ENCODE results near the gene GPR15.

GPR15 gene

DNA sequence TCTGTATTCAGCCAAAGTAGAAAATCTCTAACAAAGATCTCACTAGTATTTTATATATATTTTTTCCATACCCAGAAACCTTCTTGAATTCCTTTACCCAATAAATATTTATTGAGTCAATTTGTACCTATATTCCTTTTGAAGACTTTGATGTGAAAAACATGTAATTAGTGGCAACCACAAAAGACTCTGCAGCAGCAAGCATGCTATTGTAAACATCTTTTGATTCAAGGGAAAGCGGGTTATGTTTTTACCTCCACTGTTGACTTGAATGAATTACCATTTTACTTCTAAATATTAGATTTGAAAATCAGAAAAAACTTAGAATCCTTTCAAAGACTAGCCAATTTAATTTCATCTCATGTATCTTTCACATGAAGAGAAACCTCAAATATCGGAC lies 2.4 kb downstream of the GPR15 start:
- WGBS, 2 donors (ENCODE audit: extremely low coverage in 2 of 2, insufficient read length in 2 of 2, insufficient replicate concordance in 1 of 2) = no CpG with 5 or more reads among the region's 2 CpGs
- H3K4me2 ChIP-seq (ENCODE audit: insufficient read depth, low read length, poor library complexity, severe bottlenecking) = no peak overlapping the region
- DNase-seq (ENCODE audit: low spot score) = no peak
- H2BK15ac ChIP-seq (ENCODE audit: low read length) = no peak overlapping the region
- no peak overlapping the region for H2AFZ ChIP-seq (ENCODE audit: low read length)
- no peaks in the 10 kb centered on the region for H3K79me1 ChIP-seq (ENCODE audit: low read depth, low read length)
- no peak overlapping the region for H2AK5ac ChIP-seq (ENCODE audit: low read depth, low read length)
- H3K9me3 ChIP-seq (replicated peaks in 1 of 2; ENCODE audit: control insufficient read depth in 2 of 2, insufficient read depth in 1 of 2, low read depth in 1 of 2, low read length in 2 of 2) = no peaks in the 10 kb centered on the region
- H3K14ac ChIP-seq (ENCODE audit: low read length) = no peak overlapping the region
- no peak overlapping the region for H2BK5ac ChIP-seq (ENCODE audit: low read length)
- H2BK12ac ChIP-seq (ENCODE audit: low read length) = no peak overlapping the region
- no peak overlapping the region for H2BK120ac ChIP-seq (ENCODE audit: low read depth, low read length)
- H3K36me3 ChIP-seq (replicated peaks in 1 of 2; ENCODE audit: control insufficient read depth in 2 of 2, insufficient read depth in 2 of 2, low read length in 2 of 2) = no peaks in the 10 kb centered on the region
- H3K27me3 ChIP-seq (ENCODE audit: control insufficient read depth in 3 of 3, insufficient read depth in 3 of 3, low read depth in 1 of 3, low read length in 3 of 3) = peaks cover 0 to 7% (median 4%) of the 10 kb centered on the region in 3 experiments
- peaks cover 0 to 3% of the 10 kb centered on the region in 2 donors for H3K4me1 ChIP-seq (ENCODE audit: control insufficient read depth in 2 of 2, insufficient read depth in 1 of 2, low read depth in 1 of 2, low read length in 2 of 2)
- H3K4ac ChIP-seq (ENCODE audit: low read length) = no peak overlapping the region
- H3K4me3 ChIP-seq (ENCODE audit: low read length in 2 of 2) = no peak overlapping the region
- no peak overlapping the region for H3K9ac ChIP-seq (ENCODE audit: low read depth, low read length, poor library complexity)
- no peak overlapping the region for H3K23ac ChIP-seq (ENCODE audit: low read depth, low read length, poor library complexity)
- H3K27ac ChIP-seq (replicated peaks; ENCODE audit: low read length) = no peak overlapping the region
- H3K18ac ChIP-seq (ENCODE audit: low read length) = no peak overlapping the region
- no peak overlapping the region for H4K91ac ChIP-seq (ENCODE audit: low read depth, low read length, poor library complexity)
- no peak overlapping the region for H4K8ac ChIP-seq (ENCODE audit: low read depth, low read length)

GRCh38 chr3:98534734-98535133 lies 3.0 kb downstream of the GPR15 start:
- peaks cover 0 to 3% of the 10 kb centered on the region in 2 donors for H3K4me1 ChIP-seq (ENCODE audit: control insufficient read depth in 2 of 2, insufficient read depth in 1 of 2, low read depth in 1 of 2, low read length in 2 of 2)
- H2BK5ac ChIP-seq (ENCODE audit: low read length) = no peak overlapping the region
- no peak overlapping the region for H2BK120ac ChIP-seq (ENCODE audit: low read depth, low read length)
- H2AFZ ChIP-seq (ENCODE audit: low read length) = no peak overlapping the region
- H3K79me1 ChIP-seq (ENCODE audit: low read depth, low read length) = no peaks in the 10 kb centered on the region
- H3K9ac ChIP-seq (ENCODE audit: low read depth, low read length, poor library complexity) = no peak overlapping the region
- H2BK12ac ChIP-seq (ENCODE audit: low read length) = no peak overlapping the region
- H2BK15ac ChIP-seq (ENCODE audit: low read length) = no peak overlapping the region
- no peak overlapping the region for H2AK5ac ChIP-seq (ENCODE audit: low read depth, low read length)
- no peak for DNase-seq (ENCODE audit: low spot score)
- H3K36me3 ChIP-seq (replicated peaks in 1 of 2; ENCODE audit: control insufficient read depth in 2 of 2, insufficient read depth in 2 of 2, low read length in 2 of 2) = no peaks in the 10 kb centered on the region
- no peak overlapping the region for H3K4ac ChIP-seq (ENCODE audit: low read length)
- WGBS, 2 donors (ENCODE audit: extremely low coverage in 2 of 2, insufficient read length in 2 of 2, insufficient replicate concordance in 1 of 2) = no CpG with 5 or more reads among the region's 1 CpG
- no peaks in the 10 kb centered on the region for H3K9me3 ChIP-seq (replicated peaks in 1 of 2; ENCODE audit: control insufficient read depth in 2 of 2, insufficient read depth in 1 of 2, low read depth in 1 of 2, low read length in 2 of 2)
- no peak overlapping the region for H4K8ac ChIP-seq (ENCODE audit: low read depth, low read length)
- no peak overlapping the region for H3K23ac ChIP-seq (ENCODE audit: low read depth, low read length, poor library complexity)
- peaks cover 0 to 7% (median 4%) of the 10 kb centered on the region in 3 experiments for H3K27me3 ChIP-seq (ENCODE audit: control insufficient read depth in 3 of 3, insufficient read depth in 3 of 3, low read depth in 1 of 3, low read length in 3 of 3)
- no peak overlapping the region for H3K4me3 ChIP-seq (ENCODE audit: low read length in 2 of 2)
- no peak overlapping the region for H3K27ac ChIP-seq (replicated peaks; ENCODE audit: low read length)
- no peak overlapping the region for H4K91ac ChIP-seq (ENCODE audit: low read depth, low read length, poor library complexity)
- no peak overlapping the region for H3K14ac ChIP-seq (ENCODE audit: low read length)
- no peak overlapping the region for H3K18ac ChIP-seq (ENCODE audit: low read length)
- H3K4me2 ChIP-seq (ENCODE audit: insufficient read depth, low read length, poor library complexity, severe bottlenecking) = no peak overlapping the region

GRCh38 chr3:98536456-98537017 lies 4.8 kb downstream of the GPR15 start:
- H2AK5ac ChIP-seq (ENCODE audit: low read depth, low read length) = no peak overlapping the region
- DNase-seq (ENCODE audit: low spot score) = no peak
- peaks cover 0 to 7% (median 2%) of the 10 kb centered on the region in 3 experiments for H3K27me3 ChIP-seq (ENCODE audit: control insufficient read depth in 3 of 3, insufficient read depth in 3 of 3, low read depth in 1 of 3, low read length in 3 of 3)
- H3K18ac ChIP-seq (ENCODE audit: low read length) = no peak overlapping the region
- H4K8ac ChIP-seq (ENCODE audit: low read depth, low read length) = no peak overlapping the region
- H3K9me3 ChIP-seq (replicated peaks in 1 of 2; ENCODE audit: control insufficient read depth in 2 of 2, insufficient read depth in 1 of 2, low read depth in 1 of 2, low read length in 2 of 2) = no peaks in the 10 kb centered on the region
- no peak overlapping the region for H2BK15ac ChIP-seq (ENCODE audit: low read length)
- no peak overlapping the region for H3K14ac ChIP-seq (ENCODE audit: low read length)
- no peak overlapping the region for H3K9ac ChIP-seq (ENCODE audit: low read depth, low read length, poor library complexity)
- no peak overlapping the region for H3K4me2 ChIP-seq (ENCODE audit: insufficient read depth, low read length, poor library complexity, severe bottlenecking)
- no peak overlapping the region for H4K91ac ChIP-seq (ENCODE audit: low read depth, low read length, poor library complexity)
- H3K79me1 ChIP-seq (ENCODE audit: low read depth, low read length) = no peaks in the 10 kb centered on the region
- H2BK5ac ChIP-seq (ENCODE audit: low read length) = no peak overlapping the region
- no peak overlapping the region for H3K23ac ChIP-seq (ENCODE audit: low read depth, low read length, poor library complexity)
- H3K4me3 ChIP-seq (ENCODE audit: low read length in 2 of 2) = no peak overlapping the region
- no CpG with 5 or more reads among the region's 6 CpGs for WGBS, 2 donors (ENCODE audit: extremely low coverage in 2 of 2, insufficient read length in 2 of 2, insufficient replicate concordance in 1 of 2)
- H2BK120ac ChIP-seq (ENCODE audit: low read depth, low read length) = no peak overlapping the region
- H2BK12ac ChIP-seq (ENCODE audit: low read length) = no peak overlapping the region
- H3K4me1 ChIP-seq (ENCODE audit: control insufficient read depth in 2 of 2, insufficient read depth in 1 of 2, low read depth in 1 of 2, low read length in 2 of 2) = peaks cover 0 to 1% of the 10 kb centered on the region in 2 donors
- H3K36me3 ChIP-seq (replicated peaks in 1 of 2; ENCODE audit: control insufficient read depth in 2 of 2, insufficient read depth in 2 of 2, low read length in 2 of 2) = no peaks in the 10 kb centered on the region
- H3K4ac ChIP-seq (ENCODE audit: low read length) = no peak overlapping the region
- peak overlapping the region; percentile 5 for H2AFZ ChIP-seq (ENCODE audit: low read length)
- H3K27ac ChIP-seq (replicated peaks; ENCODE audit: low read length) = no peak overlapping the region

GRCh38 chr3:98540346-98540745 lies 8.6 kb downstream of the GPR15 start:
- no peak overlapping the region for H3K4ac ChIP-seq (ENCODE audit: low read length)
- H2AK5ac ChIP-seq (ENCODE audit: low read depth, low read length) = no peak overlapping the region
- no CpG with 5 or more reads among the region's 3 CpGs for WGBS, 2 donors (ENCODE audit: extremely low coverage in 2 of 2, insufficient read length in 2 of 2, insufficient replicate concordance in 1 of 2)
- H3K18ac ChIP-seq (ENCODE audit: low read length) = no peak overlapping the region
- no peak overlapping the region for H2BK120ac ChIP-seq (ENCODE audit: low read depth, low read length)
- DNase-seq (ENCODE audit: low spot score) = no peak
- no peak overlapping the region for H2AFZ ChIP-seq (ENCODE audit: low read length)
- no peak overlapping the region for H4K91ac ChIP-seq (ENCODE audit: low read depth, low read length, poor library complexity)
- H3K4me1 ChIP-seq (ENCODE audit: control insufficient read depth in 2 of 2, insufficient read depth in 1 of 2, low read depth in 1 of 2, low read length in 2 of 2) = no peaks in the 10 kb centered on the region
- H2BK15ac ChIP-seq (ENCODE audit: low read length) = no peak overlapping the region
- no peak overlapping the region for H3K14ac ChIP-seq (ENCODE audit: low read length)
- H3K27ac ChIP-seq (replicated peaks; ENCODE audit: low read length) = no peak overlapping the region
- no peak overlapping the region for H4K8ac ChIP-seq (ENCODE audit: low read depth, low read length)
- H2BK12ac ChIP-seq (ENCODE audit: low read length) = no peak overlapping the region
- H3K79me1 ChIP-seq (ENCODE audit: low read depth, low read length) = no peaks in the 10 kb centered on the region
- H3K9me3 ChIP-seq (replicated peaks in 1 of 2; ENCODE audit: control insufficient read depth in 2 of 2, insufficient read depth in 1 of 2, low read depth in 1 of 2, low read length in 2 of 2) = no peaks in the 10 kb centered on the region
- H3K27me3 ChIP-seq (ENCODE audit: control insufficient read depth in 3 of 3, insufficient read depth in 3 of 3, low read depth in 1 of 3, low read length in 3 of 3) = no peaks in the 10 kb centered on the region
- no peak overlapping the region for H3K9ac ChIP-seq (ENCODE audit: low read depth, low read length, poor library complexity)
- no peaks in the 10 kb centered on the region for H3K36me3 ChIP-seq (replicated peaks in 1 of 2; ENCODE audit: control insufficient read depth in 2 of 2, insufficient read depth in 2 of 2, low read length in 2 of 2)
- H3K4me3 ChIP-seq (ENCODE audit: low read length in 2 of 2) = no peak overlapping the region
- H2BK5ac ChIP-seq (ENCODE audit: low read length) = no peak overlapping the region
- no peak overlapping the region for H3K4me2 ChIP-seq (ENCODE audit: insufficient read depth, low read length, poor library complexity, severe bottlenecking)
- H3K23ac ChIP-seq (ENCODE audit: low read depth, low read length, poor library complexity) = no peak overlapping the region

All from neuronal stem cell (in vitro differentiated cells).